HepG2 (cell line): Measurements from ENCODE around the gene SPATA25. TPM values are rescaled to one million over a fixed set of nuclear protein-coding genes. Genes with fewer than 3 reads are reported as not detected.

ENCODE experiments used
- ATAD3A ChIP-seq: sonication (generic); formaldehyde crosslinking; IDR thresholded peaks from 2 replicates; pipeline ENCODE4 v1.4.0; 2020; ENCODE audit warnings: missing genetic modification reagents
- HMG20B ChIP-seq: conservative IDR thresholded peaks from 2 replicates; pipeline ENCODE4 v1.6.1; 2016; ENCODE audit warnings: missing genetic modification reagents, missing compliant biosample characterization
- MIER3 ChIP-seq: IDR thresholded peaks from 2 replicates; pipeline ENCODE4 v1.6.1; 2016; ENCODE audit warnings: missing compliant biosample characterization, borderline replicate concordance
- PHF20 ChIP-seq: sonication (generic); formaldehyde crosslinking; IDR thresholded peaks from 2 replicates; pipeline ENCODE4 v1.5.0; 2020; ENCODE audit warnings: mild to moderate bottlenecking, missing genetic modification reagents
- RARG ChIP-seq: sonication (generic); formaldehyde crosslinking; IDR thresholded peaks from 2 replicates; pipeline ENCODE4 v1.4.0; 2020; ENCODE audit warnings: low read depth, mild to moderate bottlenecking, missing genetic modification reagents
- RBM22 ChIP-seq: fragments of 200-400 bp; formaldehyde crosslinking; optimal IDR thresholded peaks from 2 replicates; pipeline ENCODE3; 2017; ENCODE audit warnings: mild to moderate bottlenecking, low read length, moderate library complexity
- RXRB ChIP-seq: IDR thresholded peaks from 2 replicates; pipeline ENCODE4 v1.6.1; 2016; ENCODE audit warnings: borderline replicate concordance, missing genetic modification reagents, missing compliant biosample characterization
- SIN3B ChIP-seq: fragments of 150-350 bp; IDR thresholded peaks from 2 replicates; pipeline ENCODE4 v1.6.1; 2014; ENCODE audit warnings: low read length
- ZNF260 ChIP-seq: sonication (generic); formaldehyde crosslinking; IDR thresholded peaks from 2 replicates; pipeline ENCODE4 v1.4.0; 2020; ENCODE audit warnings: missing genetic modification reagents, low read depth, mild to moderate bottlenecking, borderline replicate concordance
- ZNF333 ChIP-seq: sonication (generic); formaldehyde crosslinking; IDR thresholded peaks from 2 replicates; pipeline ENCODE4 v1.4.0; 2020; ENCODE audit warnings: mild to moderate bottlenecking, missing genetic modification reagents, borderline replicate concordance
- ZNF660 ChIP-seq: sonication (generic); formaldehyde crosslinking; IDR thresholded peaks from 2 replicates; pipeline ENCODE4 v1.5.1; 2020; ENCODE audit warnings: mild to moderate bottlenecking, low read depth, missing genetic modification reagents, borderline replicate concordance
- ZNF891 ChIP-seq: sonication (generic); formaldehyde crosslinking; IDR thresholded peaks from 2 replicates; pipeline ENCODE4 v1.5.0; 2020; ENCODE audit warnings: mild to moderate bottlenecking, missing genetic modification reagents
- polyA plus RNA-seq, 8 experiments: library from polyadenylated mRNA; depleted of rRNA in 3 of 8; stranded (reverse) in 7 of 8; unstranded in 1 of 8; fragments of >200 nt; fragmentation: Illumina TruSeq in 4 of 8; extraction: Trizol in 4 of 8; gene quantifications; 2 replicates each; pipeline versions ENCODE4 v1.2.1 to v1.2.3, GENCODE V29; 2011 to 2016; ENCODE audit warnings: low read depth in 4 of 8, missing spikeins in 1 of 8, mixed read lengths in 1 of 8; ENCODE audit not compliant: insufficient read depth in 1 of 8
- total RNA-seq, 5 experiments: library from RNA; depleted of rRNA; stranded (reverse); fragments of >200 nt; fragmentation: Illumina TruSeq; extraction: Trizol; gene quantifications; 2 replicates each; pipeline ENCODE4 v1.2.3, GENCODE V29; 2016; ENCODE audit warnings: low read depth in 1 of 5
- TF ChIP-seq, protein P1 (sequence below): sonication (generic); formaldehyde crosslinking; IDR thresholded peaks from 2 replicates; pipeline ENCODE4 v1.8.0; 2022; ENCODE audit warnings: mild to moderate bottlenecking, missing genetic modification reagents, moderate library complexity
- TF ChIP-seq, protein P2 (sequence below): sonication (generic); formaldehyde crosslinking; IDR thresholded peaks from 2 replicates; pipeline ENCODE4 v1.9.0; 2022; ENCODE audit warnings: missing genetic modification reagents, mild to moderate bottlenecking, borderline replicate concordance
- TF ChIP-seq, protein P3 (sequence below): sonication (generic); formaldehyde crosslinking; IDR thresholded peaks from 2 replicates; pipeline ENCODE4 v1.4.0; 2020; ENCODE audit warnings: missing genetic modification reagents
- TF ChIP-seq, protein P4 (sequence below): sonication (generic); formaldehyde crosslinking; IDR thresholded peaks from 2 replicates; pipeline ENCODE4 v1.4.0; 2020; ENCODE audit warnings: mild to moderate bottlenecking, missing genetic modification reagents
- TF ChIP-seq, protein P5 (sequence below): sonication (generic); formaldehyde crosslinking; IDR thresholded peaks from 2 replicates; pipeline ENCODE4 v1.4.0; 2020; ENCODE audit warnings: missing genetic modification reagents
- TF ChIP-seq, protein P6 (sequence below): sonication (generic); formaldehyde crosslinking; IDR thresholded peaks from 2 replicates; pipeline ENCODE4 v1.8.0; 2022; ENCODE audit warnings: mild to moderate bottlenecking, missing genetic modification reagents, borderline replicate concordance
- TF ChIP-seq, protein P7 (sequence below), 2 experiments: fragments of 450-650 bp in 1 of 2; sonication (generic) in 1 of 2; formaldehyde crosslinking; IDR thresholded peaks; 2 replicates each; pipeline versions ENCODE4 v1.5.0 to v1.8.0; 2020 to 2022; ENCODE audit warnings: mild to moderate bottlenecking in 1 of 2, missing genetic modification reagents in 1 of 2

Gene SPATA25
- total and polyA plus RNA-seq, 2 of the 13 experiments (the other 11 are each of a cell fraction or from before 2014, with no cell fraction given) = 4.8 to 7.6 TPM

DNA sequence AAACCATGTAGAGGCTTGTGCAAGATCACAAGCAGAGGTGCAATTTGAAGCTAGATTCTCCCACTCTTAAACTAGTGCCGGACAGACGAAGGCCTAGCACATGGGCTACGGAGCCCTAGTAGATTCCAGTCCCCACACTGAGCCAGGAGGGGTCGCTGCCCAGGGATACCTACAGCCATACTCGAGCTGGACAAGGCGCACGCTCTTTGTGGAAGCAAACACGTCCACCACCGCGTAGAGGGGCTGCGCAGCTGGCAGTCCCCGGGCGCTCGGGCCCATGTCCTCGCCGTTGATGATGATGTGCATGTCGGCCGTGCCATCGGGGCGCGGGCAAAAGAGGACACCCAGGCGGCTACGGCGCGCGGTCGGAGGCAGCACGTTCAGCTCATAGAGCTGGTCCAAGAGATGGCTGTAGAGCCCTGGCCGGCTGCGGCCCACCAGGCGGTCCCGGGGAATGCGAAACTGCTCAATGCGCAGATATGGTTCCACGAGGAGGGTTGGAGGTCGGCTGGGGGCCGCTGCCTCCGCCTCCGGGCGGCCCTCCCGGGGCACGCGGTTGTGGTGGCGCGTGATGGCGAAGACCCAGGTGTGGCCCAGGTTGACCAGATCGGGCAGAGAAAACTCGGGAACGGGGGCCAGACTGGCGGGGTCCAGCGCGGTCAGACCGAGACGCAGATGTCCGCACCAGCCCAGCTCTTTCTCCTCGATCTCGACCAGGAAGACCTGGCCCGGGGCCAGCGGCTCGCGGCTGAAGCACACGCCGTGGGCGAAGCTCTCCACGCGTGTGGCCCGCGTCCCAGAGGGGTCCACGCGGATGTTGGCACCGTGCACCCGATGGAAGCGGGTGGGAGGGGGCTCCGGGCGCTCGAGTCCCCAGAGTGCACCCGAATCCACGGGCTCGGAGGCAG is 2.9 kb upstream of the SPATA25 start (continued):
- TF ChIP-seq ZNF660 (CRISPR knock-in tag) (no peak), ATAD3A (CRISPR knock-in tag) (peak; percentile 68; the same call in 1 of the 2 replicates), HMG20B (CRISPR knock-in tag) (peak; percentile 74), RXRB (CRISPR knock-in tag) (peak; percentile 84), PHF20 (CRISPR knock-in tag) (no peak), SIN3B (peak; percentile 3; the same call in 1 of the 2 replicates), ZNF260 (no peak), MIER3 (CRISPR knock-in tag) (peak; percentile 88; the same call in 1 of the 2 replicates), RARG (CRISPR knock-in tag) (no peak; the same call in 1 of the 2 replicates), ZNF333 (CRISPR knock-in tag) (no peak; the same call in none of the 2 replicates), RBM22 (no peak), ZNF891 (CRISPR knock-in tag) (no peak)
- TF ChIP-seq, protein P1, sequence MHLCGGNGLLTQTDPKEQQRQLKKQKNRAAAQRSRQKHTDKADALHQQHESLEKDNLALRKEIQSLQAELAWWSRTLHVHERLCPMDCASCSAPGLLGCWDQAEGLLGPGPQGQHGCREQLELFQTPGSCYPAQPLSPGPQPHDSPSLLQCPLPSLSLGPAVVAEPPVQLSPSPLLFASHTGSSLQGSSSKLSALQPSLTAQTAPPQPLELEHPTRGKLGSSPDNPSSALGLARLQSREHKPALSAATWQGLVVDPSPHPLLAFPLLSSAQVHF (CRISPR knock-in tag) = no peak
- TF ChIP-seq, protein P2, sequence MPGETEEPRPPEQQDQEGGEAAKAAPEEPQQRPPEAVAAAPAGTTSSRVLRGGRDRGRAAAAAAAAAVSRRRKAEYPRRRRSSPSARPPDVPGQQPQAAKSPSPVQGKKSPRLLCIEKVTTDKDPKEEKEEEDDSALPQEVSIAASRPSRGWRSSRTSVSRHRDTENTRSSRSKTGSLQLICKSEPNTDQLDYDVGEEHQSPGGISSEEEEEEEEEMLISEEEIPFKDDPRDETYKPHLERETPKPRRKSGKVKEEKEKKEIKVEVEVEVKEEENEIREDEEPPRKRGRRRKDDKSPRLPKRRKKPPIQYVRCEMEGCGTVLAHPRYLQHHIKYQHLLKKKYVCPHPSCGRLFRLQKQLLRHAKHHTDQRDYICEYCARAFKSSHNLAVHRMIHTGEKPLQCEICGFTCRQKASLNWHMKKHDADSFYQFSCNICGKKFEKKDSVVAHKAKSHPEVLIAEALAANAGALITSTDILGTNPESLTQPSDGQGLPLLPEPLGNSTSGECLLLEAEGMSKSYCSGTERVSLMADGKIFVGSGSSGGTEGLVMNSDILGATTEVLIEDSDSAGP (CRISPR knock-in tag) = no peak; the same call in 1 of the 2 replicates
- TF ChIP-seq, protein P3, sequence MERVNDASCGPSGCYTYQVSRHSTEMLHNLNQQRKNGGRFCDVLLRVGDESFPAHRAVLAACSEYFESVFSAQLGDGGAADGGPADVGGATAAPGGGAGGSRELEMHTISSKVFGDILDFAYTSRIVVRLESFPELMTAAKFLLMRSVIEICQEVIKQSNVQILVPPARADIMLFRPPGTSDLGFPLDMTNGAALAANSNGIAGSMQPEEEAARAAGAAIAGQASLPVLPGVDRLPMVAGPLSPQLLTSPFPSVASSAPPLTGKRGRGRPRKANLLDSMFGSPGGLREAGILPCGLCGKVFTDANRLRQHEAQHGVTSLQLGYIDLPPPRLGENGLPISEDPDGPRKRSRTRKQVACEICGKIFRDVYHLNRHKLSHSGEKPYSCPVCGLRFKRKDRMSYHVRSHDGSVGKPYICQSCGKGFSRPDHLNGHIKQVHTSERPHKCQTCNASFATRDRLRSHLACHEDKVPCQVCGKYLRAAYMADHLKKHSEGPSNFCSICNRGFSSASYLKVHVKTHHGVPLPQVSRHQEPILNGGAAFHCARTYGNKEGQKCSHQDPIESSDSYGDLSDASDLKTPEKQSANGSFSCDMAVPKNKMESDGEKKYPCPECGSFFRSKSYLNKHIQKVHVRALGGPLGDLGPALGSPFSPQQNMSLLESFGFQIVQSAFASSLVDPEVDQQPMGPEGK (CRISPR knock-in tag) = peak; percentile 79
- TF ChIP-seq, protein P4, sequence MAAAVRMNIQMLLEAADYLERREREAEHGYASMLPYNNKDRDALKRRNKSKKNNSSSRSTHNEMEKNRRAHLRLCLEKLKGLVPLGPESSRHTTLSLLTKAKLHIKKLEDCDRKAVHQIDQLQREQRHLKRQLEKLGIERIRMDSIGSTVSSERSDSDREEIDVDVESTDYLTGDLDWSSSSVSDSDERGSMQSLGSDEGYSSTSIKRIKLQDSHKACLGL (CRISPR knock-in tag) = peak; percentile 98
- TF ChIP-seq, protein P5, sequence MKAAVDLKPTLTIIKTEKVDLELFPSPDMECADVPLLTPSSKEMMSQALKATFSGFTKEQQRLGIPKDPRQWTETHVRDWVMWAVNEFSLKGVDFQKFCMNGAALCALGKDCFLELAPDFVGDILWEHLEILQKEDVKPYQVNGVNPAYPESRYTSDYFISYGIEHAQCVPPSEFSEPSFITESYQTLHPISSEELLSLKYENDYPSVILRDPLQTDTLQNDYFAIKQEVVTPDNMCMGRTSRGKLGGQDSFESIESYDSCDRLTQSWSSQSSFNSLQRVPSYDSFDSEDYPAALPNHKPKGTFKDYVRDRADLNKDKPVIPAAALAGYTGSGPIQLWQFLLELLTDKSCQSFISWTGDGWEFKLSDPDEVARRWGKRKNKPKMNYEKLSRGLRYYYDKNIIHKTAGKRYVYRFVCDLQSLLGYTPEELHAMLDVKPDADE (CRISPR knock-in tag) = peak; percentile 73; the same call in 1 of the 2 replicates
- TF ChIP-seq, protein P6, sequence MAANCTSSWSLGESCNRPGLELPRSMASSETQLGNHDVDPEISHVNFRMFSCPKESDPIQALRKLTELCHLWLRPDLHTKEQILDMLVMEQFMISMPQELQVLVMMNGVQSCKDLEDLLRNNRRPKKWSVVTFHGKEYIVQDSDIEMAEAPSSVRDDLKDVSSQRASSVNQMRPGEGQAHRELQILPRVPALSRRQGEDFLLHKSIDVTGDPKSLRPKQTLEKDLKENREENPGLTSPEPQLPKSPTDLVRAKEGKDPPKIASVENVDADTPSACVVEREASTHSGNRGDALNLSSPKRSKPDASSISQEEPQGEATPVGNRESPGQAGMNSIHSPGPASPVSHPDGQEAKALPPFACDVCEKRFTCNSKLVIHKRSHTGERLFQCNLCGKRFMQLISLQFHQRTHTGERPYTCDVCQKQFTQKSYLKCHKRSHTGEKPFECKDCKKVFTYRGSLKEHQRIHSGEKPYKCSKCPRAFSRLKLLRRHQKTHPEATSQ (CRISPR knock-in tag) = peak; percentile 4; the same call in 1 of the 2 replicates
- TF ChIP-seq, protein P7, sequence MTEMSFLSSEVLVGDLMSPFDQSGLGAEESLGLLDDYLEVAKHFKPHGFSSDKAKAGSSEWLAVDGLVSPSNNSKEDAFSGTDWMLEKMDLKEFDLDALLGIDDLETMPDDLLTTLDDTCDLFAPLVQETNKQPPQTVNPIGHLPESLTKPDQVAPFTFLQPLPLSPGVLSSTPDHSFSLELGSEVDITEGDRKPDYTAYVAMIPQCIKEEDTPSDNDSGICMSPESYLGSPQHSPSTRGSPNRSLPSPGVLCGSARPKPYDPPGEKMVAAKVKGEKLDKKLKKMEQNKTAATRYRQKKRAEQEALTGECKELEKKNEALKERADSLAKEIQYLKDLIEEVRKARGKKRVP (CRISPR knock-in tag; IDR thresholded peaks at IDR 0.05) = no peak
